Measurements from ENCODE around the gene CCN5. TPM values are rescaled to one million over a fixed set of nuclear protein-coding genes. Genes with fewer than 3 reads are reported as not detected.
"Not testable (repeated sequence)": the region's sequence is repeated elsewhere in the genome, so short reads cannot be mapped to it uniquely, and the experiment has no call there.

Gene CCN5
- polyA plus RNA-seq, 1 donor, result 0.28 TPM

DNA sequence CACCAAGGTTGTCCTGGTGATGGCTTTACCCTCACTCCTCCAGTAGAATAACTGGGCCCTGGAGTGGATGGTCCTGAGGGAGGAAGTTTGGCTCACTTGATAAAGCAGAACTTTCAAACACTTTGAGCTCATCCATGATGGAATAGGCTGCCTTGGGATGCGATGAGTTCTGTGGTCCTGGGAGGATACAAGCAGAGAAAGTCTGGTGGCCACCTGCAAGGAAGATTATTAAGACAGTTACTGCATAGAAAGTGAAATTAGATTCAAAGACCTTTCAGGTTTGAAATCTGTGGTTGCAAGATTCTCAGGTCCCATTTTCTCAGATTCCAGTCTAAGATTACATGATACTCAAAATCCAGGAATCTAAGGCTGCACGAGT lies 19.9 kb upstream of the CCN5 start:
- no peak for DNase-seq

DNA sequence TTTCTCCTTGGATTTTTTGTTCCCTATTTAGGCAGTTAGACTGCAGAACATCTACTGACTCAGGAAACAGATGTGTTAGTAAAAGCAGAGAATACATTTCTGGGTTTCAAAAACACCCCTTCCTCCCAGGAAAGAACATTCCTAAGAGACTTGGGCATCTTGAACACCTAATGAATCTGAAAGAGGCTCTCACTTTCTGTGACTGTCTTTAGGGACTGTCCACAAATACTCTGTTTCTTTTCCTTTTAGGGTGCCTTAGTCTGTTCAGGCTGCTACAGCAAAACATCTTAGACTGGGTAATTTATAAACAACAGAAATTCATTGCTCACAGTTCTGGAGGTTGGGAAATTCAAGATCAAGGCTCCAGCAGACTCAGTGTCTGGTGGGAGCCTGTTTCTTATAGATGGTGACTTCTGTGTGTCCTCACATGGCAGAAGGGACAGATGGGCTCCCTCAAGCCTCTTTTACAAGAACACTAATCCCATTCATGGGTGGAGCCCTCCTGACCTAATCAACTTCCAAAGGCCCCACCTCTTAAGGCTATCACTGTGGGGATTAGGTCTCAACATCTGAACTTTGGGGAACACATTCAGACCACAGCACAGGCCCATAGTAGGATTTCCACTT lies 19.4 kb upstream of the CCN5 start:
- no peak for DNase-seq

DNA sequence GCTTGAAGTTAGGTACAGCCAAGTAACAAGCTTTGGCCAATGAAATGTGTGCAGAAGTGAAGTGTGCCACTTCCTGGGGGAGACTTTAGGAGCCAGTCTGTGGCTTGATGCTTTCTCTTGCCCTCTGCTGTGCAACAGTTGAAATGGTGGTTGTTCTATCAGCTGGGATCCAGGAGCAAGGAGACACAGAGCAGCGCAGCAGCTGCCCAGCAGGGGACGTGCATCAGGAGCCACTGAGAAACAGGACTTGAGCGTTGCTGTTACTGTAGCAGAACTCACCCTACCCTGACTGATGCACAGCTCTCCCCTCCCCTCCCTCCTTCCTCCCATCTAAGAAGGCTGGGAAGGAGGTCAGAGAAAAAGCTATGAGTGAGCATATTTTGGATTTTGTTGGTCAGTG lies 18.9 kb upstream of the CCN5 start:
- no peak for DNase-seq

DNA sequence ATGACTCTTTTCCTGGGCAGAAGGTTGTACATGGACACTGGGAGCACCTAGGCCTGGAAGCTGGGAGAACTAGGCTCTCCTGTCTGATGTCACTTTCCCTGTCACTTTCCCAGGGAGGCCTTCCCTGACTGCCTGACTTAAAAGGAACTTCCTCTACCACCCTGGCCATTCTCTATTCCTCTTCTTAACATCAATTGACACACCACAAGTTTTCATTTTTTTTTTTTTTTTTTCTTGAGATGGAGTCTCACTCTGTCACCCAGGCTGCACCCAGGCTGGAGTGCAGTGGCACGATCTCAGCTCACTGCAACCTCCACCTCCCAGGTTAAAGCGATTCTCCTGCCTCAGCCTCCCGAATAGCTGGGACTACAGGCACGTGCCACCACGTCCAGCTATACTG lies 18.1 kb upstream of the CCN5 start:
- DNase-seq, result not testable (repeated sequence)

DNA sequence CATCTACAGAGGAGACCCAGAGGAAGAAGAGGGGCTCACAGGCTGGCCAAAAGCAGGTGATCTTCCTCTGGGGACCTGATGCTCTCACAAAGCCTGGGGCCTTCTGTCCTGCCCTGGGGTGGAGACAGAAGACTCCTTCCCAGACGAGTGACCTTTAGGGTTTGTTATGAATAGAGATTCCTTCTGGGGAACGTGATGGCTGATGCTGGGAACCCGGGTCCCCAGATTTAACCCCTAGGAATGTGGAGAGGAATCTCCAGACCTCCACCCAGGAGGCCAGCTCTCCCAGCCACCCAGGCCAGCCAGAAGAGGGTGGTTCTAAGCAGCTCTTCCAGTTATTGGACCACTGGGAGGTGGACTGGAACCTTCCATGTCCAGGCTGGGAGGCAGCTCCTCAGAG lies 16.8 kb upstream of the CCN5 start:
- DNase-seq, result no peak

DNA sequence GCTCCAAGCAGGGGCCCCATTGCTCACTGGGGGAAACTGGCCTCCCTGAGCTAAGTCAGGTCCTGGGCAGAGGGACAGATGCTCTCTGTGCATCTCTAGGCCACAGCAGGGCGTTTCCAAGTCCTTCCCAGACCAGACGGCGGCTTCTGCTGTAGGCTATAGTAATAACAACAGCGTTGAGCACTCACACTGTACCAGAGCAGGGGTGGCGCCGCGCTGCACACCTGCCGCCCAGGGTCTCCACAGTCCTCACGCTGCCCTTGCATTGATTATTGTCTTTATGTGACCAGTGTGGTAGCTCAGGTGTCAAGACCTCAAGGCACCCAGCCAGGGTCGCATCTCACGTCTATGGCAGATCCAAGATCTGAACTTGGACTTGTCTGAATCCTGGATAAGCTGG lies 14.9 kb upstream of the CCN5 start:
- no peak for DNase-seq

DNA sequence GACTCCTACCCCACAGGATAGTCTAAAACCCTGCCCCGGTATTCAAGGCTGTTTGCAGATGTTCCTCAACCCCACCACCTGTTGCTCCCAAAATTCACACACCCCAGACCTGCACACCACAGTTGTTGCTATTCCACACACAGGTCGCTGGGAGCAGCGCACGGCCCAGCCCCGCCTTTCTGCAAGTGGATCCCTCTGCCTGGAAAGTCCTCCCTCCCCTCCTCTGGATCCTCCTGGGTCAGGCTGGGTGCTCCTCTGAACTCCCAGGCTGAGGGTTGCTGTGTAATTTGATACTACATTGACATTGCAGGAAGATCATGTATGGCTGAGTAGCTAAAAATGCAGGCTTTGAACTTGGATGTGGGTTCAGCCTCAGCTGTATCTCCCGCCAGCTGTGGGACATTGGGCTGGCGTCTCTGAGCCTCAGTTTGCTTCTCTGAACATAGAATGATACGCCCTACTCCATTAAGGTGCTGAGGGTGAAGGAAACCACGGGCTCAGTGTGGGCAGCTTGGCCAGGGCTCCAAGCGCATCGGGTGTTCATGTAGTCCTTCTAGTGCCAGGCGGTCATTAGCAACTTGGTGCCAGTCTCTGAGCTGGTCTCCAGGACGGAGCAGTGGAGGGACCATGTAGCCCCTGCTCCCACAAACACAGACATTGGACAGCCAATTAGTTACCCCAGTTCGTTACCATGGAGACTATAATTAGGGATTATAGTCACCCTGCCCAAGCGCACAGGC lies 13.9 kb upstream of the CCN5 start:
- peak; percentile 19 for DNase-seq

DNA sequence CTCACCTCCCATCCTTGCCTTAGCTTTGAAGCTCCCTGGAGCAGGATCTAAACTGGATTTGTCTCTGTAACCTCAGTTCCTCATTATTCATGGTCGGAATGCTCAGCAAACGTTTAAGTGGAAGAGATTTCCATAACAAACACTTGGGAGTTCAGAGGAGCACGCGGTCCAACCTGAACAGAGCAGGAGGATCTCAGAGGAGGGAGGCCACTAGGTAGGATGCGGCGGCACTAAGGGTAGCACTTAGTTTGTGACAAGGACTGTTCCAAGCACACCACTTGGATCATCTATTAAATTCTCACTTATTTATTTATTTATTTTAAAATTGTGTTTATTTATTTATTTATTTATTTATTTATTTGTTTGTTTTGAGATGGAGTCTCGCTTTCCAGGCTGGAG lies 13.3 kb upstream of the CCN5 start:
- DNase-seq, result no peak

DNA sequence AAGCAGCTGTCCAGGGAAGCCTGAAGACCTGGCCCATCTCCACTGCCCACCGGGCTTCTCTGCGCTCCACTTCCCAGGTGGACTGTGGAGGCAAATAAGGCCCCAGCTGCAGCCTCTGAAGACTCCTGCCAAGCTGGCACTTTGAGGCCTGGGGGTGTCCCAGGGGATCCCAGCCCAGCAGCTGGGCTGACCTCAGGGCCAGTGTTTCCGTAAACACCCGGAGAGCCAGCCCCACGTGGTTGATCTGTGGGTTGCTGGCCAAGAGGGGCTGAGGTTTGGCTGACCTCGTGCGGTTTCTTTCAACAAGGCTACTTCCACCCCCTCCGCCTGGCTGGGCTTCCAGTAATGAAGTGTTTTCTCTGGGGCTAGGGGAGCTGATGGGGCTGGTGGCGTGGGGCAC lies 12.4 kb upstream of the CCN5 start:
- DNase-seq, result peak; percentile 26

DNA sequence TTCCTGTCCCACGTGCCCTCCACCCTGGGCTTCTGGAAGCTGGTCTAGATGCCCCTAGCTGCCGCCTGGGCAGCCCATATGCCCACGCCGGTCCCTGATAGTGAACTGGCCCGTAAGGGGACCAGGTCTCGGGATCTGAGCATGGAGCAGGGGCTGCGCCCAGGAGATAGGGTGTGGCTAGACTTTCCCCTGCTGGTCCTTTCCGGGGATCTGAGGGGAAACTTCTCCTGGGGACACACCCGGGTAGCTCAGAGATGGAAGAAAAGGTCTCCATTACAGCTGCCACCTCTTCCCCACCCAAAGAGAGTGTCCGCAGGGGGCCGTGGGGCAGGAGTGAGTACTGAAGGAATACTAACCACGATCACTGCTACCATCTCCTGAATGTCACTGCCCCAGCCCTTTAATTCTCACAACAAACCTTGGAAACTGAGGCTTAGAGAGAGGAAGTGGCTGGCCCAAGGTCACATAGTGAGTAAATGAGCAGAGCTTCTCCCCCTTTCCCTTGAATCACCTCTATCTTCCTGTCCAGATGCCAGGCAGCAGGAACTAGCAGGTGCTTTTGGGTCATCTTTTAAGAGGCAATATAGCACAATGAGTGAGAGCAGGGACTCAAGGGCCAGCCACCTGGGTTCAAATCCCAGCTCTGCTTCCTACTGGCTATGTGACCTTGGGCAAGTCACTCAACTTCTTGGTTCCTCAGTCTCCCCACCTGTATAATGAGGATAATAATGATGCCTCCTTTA lies 11.8 kb upstream of the CCN5 start:
- DNase-seq, result no peak

DNA sequence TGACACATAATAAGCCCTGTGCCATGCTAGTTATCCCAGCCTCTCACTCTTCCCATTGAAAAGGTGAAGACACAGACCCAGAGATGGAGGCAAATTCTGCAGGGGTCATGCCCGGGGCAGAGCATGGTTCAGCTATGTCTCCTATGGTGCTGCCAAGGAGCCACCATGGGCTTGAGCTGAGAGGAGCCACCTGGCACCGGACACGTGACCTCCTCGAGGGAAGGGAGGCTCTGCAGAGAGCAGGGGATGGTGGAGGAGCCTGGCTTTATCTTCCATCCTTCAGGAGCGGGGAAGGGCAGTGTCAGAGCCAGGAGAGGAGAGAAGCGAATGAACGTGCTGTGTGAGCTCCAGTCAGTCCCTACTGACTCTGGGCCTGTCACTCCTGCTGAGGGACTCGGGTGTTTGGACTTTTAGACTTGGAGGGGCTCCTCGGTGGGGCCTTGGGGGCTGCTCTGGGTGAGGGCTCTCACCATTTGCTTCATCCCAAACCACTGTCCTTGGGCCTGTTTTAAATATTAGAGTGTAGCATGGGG lies 11.1 kb upstream of the CCN5 start:
- DNase-seq, result no peak

DNA sequence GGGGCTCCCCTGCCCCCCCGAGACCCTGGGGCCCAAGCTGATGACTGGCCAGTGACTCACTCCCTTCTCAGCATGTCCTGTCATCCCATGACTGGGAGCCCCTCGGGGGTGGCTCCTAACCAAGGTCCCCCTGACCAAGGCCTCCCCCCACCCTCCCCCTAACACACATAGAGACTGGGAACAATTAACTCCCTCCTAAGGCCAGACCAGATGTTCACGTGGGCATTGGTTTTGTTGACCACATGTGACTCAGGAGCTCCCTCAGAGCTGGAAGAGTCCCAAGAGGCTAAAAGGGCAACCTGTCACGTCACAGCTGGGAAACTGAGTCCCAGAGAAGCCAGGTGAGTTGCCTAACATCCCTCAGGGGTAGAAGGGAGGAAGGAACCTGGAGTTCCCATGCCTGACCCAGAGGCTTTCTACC lies 10.6 kb upstream of the CCN5 start:
- no peak for DNase-seq

DNA sequence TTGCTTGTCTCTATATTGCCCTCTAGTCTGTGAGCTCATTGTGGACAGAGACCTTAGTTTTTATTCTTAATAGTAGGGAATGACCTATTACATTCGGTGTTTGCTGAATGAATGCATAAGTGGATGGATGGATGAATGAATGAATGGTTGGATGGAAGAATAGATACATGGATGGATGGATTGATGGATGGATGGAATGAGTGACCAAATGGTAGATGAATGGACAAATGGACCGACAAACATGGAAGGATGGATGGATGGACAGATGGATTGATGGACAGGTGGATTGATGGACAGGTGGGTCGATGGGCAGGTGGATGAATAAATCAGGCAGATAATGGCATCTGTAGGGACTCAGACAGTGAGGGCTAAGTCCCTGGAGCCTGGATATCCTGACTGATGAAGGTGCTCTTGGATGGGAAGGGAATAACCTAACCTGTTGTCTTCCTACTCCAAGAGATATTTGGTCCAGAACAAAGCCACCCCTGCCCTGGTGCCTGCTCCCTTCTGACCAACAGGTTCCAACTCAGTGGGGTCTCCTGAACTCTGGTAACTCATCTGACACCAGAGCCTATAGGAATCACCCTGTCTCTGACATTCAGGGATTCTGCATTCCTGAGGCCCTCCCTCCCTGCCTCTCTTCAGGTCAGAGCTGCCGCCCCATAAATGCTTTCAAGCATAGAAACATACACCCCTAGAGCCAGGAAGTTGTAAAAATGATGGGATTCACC lies 9.6 kb upstream of the CCN5 start:
- no peak for DNase-seq

DNA sequence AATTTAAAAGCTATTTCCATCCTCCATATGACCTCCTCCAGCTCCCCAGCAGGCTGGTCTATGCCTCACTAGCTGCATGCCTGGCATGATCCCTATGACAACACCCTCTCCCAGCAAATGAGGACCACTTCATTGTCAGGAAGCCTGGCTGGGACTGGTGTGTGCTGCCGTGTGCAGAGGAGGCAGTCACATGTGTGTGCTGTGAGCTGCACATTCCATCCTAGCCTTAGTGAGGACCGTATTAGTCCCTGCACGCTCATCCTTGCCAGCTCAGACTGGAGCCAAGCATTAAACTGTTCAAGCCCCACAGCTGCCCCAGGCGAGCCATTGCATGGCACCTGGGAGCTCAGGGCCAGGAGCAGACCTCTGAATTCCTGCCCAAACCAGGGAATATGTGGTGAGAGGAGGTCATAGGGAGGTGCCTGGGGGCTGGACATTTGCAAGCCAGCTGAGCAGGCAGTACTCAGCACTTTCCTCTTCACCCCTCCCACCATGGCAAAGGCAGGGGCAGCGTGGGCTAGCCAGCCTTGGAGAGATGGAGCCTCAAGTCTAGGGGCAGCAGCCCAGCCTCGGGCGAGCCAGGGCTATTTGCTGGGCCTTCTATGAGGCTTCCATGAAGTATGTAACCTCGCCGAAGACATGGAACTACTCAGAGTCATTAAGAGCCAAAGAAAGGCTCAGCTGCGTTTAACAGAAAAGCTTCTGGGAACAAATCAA lies 8.7 kb upstream of the CCN5 start:
- DNase-seq, result no peak

DNA sequence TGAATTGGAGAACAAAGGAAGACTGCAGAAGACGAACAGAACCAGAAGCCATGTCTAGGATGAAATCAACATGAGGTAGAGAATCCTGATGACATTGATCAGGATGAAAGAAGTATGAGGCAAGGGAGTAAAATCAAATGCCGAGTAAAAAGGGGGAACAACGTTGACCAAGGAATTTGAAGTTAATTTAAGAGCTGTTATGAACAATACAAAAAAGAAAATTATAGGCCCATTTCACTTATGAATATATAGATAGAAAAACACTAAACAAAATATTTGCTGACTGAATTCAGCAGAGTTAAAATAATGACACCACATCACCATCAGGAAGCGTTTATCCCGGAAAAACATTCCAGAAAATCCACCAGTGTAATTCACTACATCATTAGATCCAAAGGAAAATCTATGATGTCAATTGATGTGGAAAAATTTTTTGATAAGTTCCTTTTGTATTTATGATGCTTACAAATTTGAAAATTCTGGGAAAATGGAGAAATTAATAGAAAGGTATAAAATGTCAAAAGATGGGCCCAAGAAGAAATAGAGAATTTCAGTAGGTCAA lies 8.1 kb upstream of the CCN5 start:
- no peak for DNase-seq

DNA sequence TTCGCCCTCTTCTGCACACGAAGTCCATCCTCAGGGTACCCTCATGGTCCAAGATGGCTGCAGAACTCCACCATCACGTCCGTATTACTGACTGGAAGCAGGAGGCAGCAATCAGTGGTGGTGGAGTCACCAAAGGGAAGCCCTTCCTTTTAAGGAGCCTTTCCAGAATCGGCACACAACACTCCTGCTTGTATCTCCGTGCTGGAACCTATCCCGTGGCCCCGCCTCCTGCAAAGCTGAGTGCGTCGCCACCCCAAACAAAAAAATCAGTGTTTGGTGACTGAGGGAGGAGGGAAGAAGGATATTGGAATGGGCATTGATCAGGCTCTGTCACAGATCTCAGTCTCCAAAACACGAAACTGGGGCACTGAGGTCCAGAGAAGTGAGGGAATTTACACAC lies 5.8 kb upstream of the CCN5 start:
- no peak for DNase-seq

DNA sequence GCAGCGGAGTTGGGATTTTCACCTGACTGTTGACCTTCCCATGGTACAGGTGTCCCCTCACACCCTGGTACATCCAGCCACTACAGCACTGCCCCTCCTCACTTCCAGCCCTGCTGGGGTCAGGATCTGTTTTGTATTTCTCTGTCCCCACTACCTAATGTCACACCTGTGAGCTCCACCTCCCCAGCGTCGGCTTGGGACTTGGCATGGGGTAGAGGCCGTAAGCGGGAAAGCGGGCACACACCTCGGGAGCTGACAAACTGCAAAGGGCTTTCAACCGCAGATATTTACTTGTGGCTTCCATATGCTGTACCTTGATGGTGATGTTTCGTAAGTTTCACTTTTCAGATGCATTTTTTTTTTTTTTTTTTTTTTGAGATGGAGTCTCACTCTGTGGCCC lies 5.4 kb upstream of the CCN5 start:
- no peak for DNase-seq

DNA sequence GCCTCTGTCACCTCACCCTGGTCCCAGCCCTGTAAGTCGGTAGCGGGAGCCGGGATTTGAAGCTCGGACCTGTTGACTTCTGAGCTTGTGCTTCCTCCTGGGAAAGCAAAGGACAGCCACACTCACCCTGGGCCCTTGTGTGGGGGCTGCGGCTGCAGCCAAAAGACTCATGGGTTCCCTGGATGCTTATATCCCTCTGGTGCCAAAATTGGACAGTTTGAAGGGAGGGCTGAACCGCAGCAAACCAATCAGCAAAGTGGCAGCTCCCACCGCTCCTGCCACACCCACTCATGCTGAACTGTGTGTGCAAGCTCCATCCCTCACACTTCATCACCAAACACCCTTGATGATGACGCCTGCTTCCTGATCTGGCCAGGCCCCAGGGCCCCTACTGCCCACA lies 3.9 kb upstream of the CCN5 start:
- no peak for DNase-seq

DNA sequence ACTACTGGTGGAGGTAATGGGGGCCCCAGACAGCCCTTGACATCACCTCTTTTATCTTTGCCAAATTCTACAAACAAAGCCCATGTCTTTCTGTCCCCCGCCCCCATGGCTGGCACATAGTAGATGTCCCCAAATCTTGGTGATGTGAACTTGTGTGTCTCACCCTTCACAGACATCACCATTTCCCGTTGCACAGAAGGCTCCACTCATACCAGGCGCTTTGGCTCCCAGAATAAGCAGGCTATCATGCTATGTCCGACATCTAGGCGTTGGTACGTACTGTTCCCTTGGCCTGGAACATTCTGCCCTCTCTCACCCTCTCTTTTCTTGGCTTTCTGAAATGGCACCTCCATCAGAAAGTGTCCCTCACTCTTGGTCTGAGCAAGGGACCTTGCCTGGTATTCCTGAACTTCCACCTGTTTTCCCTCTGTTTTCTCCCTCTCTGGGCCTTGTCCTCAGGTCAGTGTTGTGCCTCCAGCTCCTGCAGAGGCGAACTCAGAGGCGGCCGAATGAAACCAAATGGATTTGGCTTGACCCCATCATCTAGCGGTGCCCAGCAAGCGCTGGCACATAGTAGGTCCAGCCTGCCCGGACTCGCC lies 968 bp upstream of the CCN5 start:
- DNase-seq, result no peak

DNA sequence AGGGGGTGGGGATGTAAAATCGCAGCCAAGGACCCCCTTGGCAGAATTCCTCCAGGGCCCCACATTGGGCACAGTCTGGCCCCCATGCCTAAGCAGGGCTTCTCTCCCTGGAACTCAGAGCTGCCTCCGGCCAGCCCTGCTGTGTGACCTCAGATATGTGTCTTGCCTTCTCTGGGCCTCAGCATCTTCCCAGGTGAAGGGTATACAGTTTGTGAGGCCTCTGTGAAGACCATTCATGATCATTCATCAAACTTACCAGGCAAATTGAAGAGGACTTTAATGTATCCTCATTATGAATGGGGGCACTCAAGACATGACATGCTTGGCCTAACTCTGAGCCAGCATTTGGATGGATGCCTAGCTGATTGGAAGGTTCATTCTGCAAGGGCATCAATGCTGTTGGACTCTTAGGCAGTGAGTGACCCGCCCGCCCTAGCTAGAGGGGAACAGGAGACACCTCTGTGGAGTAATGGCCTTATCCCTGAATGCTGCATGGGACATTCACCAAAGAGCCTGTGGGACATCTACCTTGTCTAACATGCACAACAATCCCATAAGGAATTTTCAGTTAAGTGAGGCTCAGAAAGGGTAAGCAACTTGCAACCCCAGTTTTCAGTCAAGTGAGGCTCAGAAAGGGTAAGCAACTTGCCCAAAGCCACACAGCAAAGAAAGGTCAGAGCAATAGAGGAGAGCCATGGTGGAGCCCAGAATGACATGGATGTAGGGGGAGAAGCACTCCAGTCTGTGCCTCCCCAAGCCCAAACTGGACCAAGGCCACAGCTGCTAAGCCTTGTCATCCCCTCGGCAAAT lies 535 bp downstream of the CCN5 start:
- DNase-seq, result no peak
